Lower lobe of right lung (tissue), 2 donors: ENCODE data around the gene ZNF385C. TPM values are rescaled to one million over a fixed set of nuclear protein-coding genes. Genes with fewer than 3 reads are reported as not detected.

Experiments used
- ATAC-seq, 2 donors: fragments of 200-7000 bp; cut with Tn5 transposase; one replicate each; pipeline ENCODE4 v1.9.1; 2020 to 2022; ENCODE audit warnings: mild to moderate bottlenecking in 2 of 2, moderate library complexity in 2 of 2
- DNase-seq: peaks from one replicate; pipeline ENCODE4 v3.0.0-alpha.2; 2020
- H3K27ac ChIP-seq: fragments of 200-600 bp; one replicate; pipeline ENCODE4 v1.8.0; 2022
- H3K27me3 ChIP-seq: fragments of 200-600 bp; one replicate; pipeline ENCODE4 v1.8.0; 2022; ENCODE audit warnings: low read depth
- H3K36me3 ChIP-seq: fragments of 200-600 bp; one replicate; pipeline ENCODE4 v1.8.0; 2022; ENCODE audit warnings: mild to moderate bottlenecking
- H3K4me1 ChIP-seq: fragments of 200-600 bp; one replicate; pipeline ENCODE4 v1.8.0; 2022
- H3K4me3 ChIP-seq: fragments of 200-600 bp; one replicate; pipeline ENCODE4 v1.8.0; 2022; ENCODE audit warnings: mild to moderate bottlenecking
- H3K9me3 ChIP-seq: fragments of 200-600 bp; one replicate; pipeline ENCODE4 v1.8.0; 2022
- intact Hi-C: fragments of 100-400 bp; cut with DNase I; formaldehyde crosslinking; loops from one replicate; pipeline ENCODE4 v1.11.0; 2022
- total RNA-seq: library from RNA; stranded (reverse); fragmentation: NEBNext Ultra II Directional; extraction: Animal tissue kit (Norgen Biotek cat#: 25700); gene quantifications from one replicate; pipeline ENCODE4 v1.2.1, GENCODE V29; 2021
- TF ChIP-seq, protein P1 (sequence below): fragments of 200-600 bp; IDR thresholded peaks from one replicate; pipeline ENCODE4 v1.8.0; 2022; ENCODE audit warnings: antibody characterized with exemption, mild to moderate bottlenecking
- donor health status: DM: no; HTN: yes; CAD: no; lungs with severe emphysema.

The ZNF385C gene
- total RNA-seq, 1 donor from 2014 or later, result 1.2 TPM

GRCh38 chr17:42038221-42038973 is 59.9 kb downstream of the ZNF385C start:
- no peaks in the 10 kb centered on the region for H3K9me3 ChIP-seq
- no peaks in the 10 kb centered on the region for H3K4me1 ChIP-seq
- H3K27me3 ChIP-seq, result peaks cover 11% of the 10 kb centered on the region
- ATAC-seq, result no peak
- no peak for DNase-seq
- intact Hi-C loops, result no loop called here
- H3K27ac ChIP-seq, result no peak overlapping the region
- TF ChIP-seq, protein P1, sequence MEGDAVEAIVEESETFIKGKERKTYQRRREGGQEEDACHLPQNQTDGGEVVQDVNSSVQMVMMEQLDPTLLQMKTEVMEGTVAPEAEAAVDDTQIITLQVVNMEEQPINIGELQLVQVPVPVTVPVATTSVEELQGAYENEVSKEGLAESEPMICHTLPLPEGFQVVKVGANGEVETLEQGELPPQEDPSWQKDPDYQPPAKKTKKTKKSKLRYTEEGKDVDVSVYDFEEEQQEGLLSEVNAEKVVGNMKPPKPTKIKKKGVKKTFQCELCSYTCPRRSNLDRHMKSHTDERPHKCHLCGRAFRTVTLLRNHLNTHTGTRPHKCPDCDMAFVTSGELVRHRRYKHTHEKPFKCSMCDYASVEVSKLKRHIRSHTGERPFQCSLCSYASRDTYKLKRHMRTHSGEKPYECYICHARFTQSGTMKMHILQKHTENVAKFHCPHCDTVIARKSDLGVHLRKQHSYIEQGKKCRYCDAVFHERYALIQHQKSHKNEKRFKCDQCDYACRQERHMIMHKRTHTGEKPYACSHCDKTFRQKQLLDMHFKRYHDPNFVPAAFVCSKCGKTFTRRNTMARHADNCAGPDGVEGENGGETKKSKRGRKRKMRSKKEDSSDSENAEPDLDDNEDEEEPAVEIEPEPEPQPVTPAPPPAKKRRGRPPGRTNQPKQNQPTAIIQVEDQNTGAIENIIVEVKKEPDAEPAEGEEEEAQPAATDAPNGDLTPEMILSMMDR, result no peak
- H3K4me3 ChIP-seq, result no peak overlapping the region
- no peaks in the 10 kb centered on the region for H3K36me3 ChIP-seq

- intact Hi-C loops, result no loop called here
- TF ChIP-seq, protein P1, result no peak
- Histone ChIP-seq H3K27ac (no peak overlapping the region), H3K9me3 (no peaks in the 10 kb centered on the region), H3K36me3 (no peaks in the 10 kb centered on the region), H3K4me3 (no peak overlapping the region), H3K27me3 (no peaks in the 10 kb centered on the region), H3K4me1 (no peaks in the 10 kb centered on the region)
- ATAC-seq, result no peak
- no peak for DNase-seq
Observed at GRCh38 chr17:42034059-42034458, 64.2 kb downstream of the ZNF385C start.

DNA sequence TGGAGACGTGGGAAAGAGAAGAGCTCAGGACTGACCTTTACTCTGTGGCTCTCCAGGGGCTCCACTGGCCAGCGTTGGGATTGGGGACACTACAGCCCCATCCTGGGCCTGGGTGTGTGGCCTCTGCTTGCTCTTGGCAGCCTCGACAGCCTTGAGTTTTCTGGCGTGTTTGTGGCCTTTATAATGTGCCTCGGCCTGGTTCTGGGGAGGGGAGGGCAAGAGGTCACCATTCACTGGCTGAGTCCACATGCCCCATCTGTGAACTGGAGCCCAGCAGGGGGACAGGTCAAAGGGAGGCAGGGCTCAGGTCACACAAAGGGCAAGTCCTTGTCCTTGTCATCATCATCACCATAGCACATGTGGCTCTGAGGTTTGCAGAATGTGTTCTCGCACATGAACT is 66.7 kb downstream of the ZNF385C start:
- intact Hi-C loops, result no loop called here
- no peak overlapping the region for H3K4me3 ChIP-seq
- H3K36me3 ChIP-seq, result no peaks in the 10 kb centered on the region
- ATAC-seq, result peak in 1 of 2 donors; percentile 16
- H3K27ac ChIP-seq, result no peak overlapping the region
- TF ChIP-seq, protein P1, result no peak
- H3K27me3 ChIP-seq, result no peaks in the 10 kb centered on the region
- DNase-seq, result no peak
- H3K4me1 ChIP-seq, result no peaks in the 10 kb centered on the region
- H3K9me3 ChIP-seq, result no peaks in the 10 kb centered on the region

DNA sequence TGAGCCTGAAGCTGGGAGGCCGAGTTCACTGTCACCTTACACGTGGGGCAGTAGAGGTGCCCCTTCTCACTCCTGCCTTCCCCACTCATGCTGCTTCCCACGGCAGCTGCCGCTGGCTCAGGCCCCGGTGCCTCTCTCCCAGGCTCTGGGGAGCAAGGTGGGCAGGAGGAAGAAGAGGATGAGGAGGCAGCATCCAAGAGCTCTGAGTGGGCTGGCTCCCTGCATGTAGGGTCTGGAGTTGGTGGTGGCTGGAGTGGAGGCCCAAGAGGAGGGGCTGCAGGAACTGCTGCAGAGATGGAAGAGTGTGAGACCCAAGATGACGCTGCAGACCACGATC is 69.5 kb downstream of the ZNF385C start:
- ATAC-seq (no peak), DNase-seq (no peak)
- Histone ChIP-seq H3K9me3 (no peaks in the 10 kb centered on the region), H3K4me3 (no peak overlapping the region), H3K4me1 (peaks cover 18% of the 10 kb centered on the region), H3K27ac (no peak overlapping the region), H3K27me3 (no peaks in the 10 kb centered on the region), H3K36me3 (peaks cover 8% of the 10 kb centered on the region)
- TF ChIP-seq, protein P1, result no peak
- intact Hi-C loops, result no loop called here

GRCh38 chr17:42027961-42028790 is 70.1 kb downstream of the ZNF385C start:
- DNase-seq (no peak), ATAC-seq (no peak)
- Histone ChIP-seq H3K4me1 (peaks cover 23% of the 10 kb centered on the region), H3K4me3 (no peak overlapping the region), H3K9me3 (no peaks in the 10 kb centered on the region), H3K27ac (no peak overlapping the region), H3K36me3 (peaks cover 14% of the 10 kb centered on the region), H3K27me3 (no peaks in the 10 kb centered on the region)
- intact Hi-C loops, result no loop called here
- TF ChIP-seq, protein P1, result no peak
